ENCODE measurements around the gene AXIN1.

AXIN1 gene

DNA sequence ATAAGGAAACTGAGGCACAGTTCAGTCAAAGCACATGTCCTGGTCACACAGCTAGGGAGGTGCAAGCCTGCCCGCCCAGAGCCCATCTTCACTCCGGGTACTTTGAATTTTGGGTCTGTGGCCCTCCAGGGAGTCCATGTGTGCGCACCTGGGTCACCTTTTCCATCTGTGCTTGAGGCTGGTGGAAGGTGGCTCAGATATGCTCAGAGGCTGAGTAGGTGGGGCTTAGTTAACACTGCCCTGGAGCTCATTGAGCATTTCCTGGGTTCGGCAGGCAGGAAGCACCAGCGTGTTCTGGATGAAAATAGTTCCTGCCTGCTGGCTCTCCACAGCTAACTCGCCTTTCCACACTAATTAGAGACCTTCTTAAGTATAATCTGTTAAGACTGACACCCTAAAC is 98.7 kb downstream of the AXIN1 start:
- no peak for DNase-seq (ENCODE audit: low read depth in 3 of 3, low spot score in 1 of 3)

DNA sequence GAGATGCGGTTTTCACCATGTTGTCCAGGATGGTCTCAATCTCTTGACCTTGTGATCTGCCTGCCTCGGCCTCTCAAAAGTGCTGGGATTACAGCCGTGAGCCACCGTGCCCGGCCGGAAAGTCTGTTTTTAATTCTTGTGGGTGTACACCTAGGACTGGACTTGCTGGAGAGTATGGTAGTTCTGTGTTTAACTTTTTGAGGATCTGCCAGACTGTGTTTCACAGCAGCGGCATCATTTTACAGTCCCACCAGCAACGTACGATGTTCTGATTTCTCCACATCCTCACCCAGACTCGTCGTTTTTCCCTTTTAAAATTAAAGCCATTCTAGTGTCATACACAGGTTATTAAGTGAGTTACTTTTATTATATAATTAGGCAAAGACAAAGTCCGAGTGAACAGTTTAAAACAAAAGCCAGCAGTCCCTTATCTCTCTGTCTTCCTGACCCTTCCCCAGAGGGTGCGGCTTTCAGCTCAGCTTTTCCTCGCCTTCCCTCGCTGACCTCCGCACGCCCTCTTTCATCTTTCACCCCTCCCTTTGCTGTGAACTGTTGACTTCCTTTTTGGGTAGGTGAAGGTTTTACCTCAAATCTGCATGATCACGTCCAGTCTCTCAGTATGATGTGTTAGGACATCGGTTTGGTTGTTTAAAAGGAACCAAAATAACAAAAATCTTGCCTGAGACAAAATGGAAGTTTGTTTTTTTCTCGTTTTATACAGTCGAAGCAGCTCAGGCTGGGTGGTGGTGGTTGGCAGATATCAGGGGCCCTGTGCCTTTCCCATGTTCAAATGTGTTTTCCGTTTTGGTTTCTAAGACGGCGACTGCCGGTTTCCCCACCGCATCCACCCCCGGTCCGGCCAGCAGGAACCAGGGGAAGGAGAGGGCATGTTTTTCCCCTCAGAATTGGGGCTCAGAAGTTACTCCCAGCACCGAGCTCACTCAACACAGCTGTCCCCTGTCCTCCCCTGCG is 99.9 kb downstream of the AXIN1 start:
- no peak for DNase-seq (ENCODE audit: low read depth in 3 of 3, low spot score in 1 of 3)

DNA sequence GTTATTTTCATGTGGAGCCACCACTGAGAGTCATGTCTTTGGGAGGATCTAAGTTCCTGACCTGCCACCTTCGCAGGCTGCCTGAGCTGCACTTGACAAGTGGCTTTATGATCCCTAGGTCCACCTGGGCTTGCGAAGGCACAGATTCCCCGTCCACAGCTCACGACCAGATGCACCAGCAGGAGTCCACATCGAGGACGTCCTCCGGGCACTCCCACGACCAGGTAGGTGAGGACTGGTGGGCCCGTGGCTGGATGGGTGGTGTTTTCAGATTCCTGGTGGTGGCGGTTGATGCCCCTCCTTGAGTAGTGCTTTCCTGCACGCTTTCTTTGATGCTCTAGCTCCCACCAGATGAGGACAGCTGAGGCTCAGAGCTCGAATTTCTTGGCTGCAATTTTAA is 103.1 kb downstream of the AXIN1 start:
- DNase-seq (ENCODE audit: low read depth in 3 of 3, low spot score in 1 of 3), result no peak

DNA sequence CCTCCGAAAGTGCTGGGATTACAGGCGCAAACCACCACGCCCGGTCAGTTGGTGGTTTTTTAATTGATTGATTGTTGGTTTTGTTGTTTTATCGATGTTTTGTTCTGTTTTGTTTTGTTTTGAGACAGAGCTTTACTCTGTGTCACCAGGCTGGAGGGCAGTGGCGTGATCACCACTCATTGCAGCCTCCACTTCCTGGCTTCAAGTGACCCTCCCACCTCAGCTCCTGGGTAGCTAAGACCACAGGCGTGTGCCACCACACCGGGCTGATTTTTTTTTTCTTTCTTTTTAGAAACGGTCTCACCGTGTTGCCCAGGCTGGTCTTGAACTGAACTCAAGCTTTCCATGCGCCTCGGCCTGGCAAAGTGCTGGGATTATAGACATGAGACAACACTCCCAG is 105.5 kb downstream of the AXIN1 start:
- DNase-seq (ENCODE audit: low read depth in 3 of 3, low spot score in 1 of 3), result no peak

DNA sequence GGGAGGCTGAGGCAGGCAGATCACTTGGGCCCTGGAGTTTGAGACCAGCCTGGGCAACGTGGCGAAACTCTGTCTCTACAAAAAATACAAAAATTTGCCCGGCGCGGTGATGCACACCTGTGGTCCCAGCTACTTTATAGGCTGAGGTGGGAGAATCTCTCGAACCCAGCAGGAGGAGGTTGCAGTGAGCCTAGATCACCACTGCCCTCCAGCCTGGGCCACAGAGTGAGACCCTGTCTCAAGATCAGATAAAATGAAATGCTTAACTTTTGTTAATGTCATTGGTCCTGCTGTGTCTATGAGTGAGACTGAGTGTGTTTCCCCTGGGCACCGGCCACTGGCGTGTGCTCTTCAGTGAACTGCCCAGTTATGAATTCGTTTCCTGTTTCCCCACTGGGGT is 107.4 kb downstream of the AXIN1 start:
- no peak for DNase-seq (ENCODE audit: low read depth in 3 of 3, low spot score in 1 of 3)

DNA sequence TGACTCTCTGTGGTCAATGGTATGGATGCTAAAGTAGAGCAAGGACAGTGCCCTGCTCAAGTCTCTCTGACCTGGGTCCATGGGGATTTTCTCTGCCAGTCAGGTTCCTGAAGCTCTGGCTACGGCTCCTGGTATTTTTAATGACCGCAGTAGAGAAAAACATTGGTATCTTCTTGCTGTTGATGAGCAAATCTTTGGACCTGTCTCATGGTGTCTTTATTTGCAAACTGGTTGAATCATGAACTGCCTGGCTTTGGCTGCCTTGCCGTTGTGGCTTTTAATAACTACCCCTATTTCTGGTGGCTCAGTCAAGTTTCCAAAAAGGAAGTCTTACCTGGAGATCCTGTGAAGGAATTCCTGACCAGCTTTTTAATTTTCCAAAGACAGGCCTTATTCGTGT is 109.2 kb downstream of the AXIN1 start:
- DNase-seq (ENCODE audit: low read depth in 3 of 3, low spot score in 1 of 3), result no peak

DNA sequence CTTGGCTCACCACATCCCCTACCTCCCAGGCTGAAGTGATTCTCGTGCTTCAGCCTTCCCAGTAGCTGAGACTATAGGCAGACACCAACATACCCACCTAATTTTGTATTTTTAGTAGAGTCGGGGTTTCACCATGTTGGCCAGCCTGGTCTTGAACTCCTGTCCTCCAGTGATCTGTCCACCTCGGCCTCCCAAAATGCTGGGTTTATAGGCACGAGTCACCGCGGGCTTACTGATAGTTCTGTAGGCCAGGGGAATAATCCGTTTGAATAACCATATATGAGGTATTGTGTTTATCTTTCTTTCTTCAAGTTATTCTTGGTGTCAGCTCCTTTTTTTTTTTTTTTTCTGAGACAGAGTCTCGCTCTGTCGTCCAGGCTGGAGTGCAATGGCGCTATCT is 110.2 kb downstream of the AXIN1 start:
- no peak for DNase-seq (ENCODE audit: low read depth in 3 of 3, low spot score in 1 of 3)

DNA sequence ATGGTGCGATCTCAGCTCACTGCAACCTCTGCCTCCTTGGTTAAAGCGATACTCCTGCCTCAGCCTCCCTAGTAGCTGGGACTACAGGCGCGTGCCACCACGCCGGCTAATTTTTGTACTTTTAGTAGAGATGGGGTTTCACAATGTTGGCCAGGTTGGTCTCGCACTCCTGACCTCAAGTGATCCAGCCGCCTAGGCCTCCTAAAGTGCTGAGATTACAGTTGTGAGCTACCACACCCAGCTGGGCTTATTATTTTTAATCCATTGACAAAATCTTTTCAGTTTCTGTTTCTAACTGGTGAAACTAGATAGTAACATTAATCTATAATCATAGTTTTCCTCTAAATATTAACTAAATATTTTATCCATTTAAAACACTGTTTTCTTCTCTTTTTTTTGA is 112.0 kb downstream of the AXIN1 start:
- no peak for DNase-seq (ENCODE audit: low read depth in 3 of 3, low spot score in 1 of 3)

DNA sequence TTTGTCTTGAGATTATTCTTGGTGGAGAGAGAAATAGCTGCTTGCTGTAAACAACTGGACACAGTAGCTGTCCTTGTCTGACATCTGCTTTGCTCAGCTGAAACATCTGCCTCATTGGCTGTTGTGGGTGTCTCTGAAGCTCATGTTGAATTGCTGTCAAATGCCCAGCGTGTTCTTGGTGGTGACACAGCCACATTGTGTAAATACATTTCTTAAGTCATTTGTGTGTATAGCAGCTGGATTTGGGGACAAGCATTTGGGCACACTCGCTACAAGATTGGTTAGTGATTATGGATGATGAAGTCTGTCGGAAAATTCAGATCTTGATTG is 112.6 kb downstream of the AXIN1 start:
- no peak for DNase-seq (ENCODE audit: low read depth in 3 of 3, low spot score in 1 of 3)
